ENCODE results near the gene PRR5.
"Not testable (repeated sequence)": the region's sequence is repeated elsewhere in the genome, so short reads cannot be mapped to it uniquely, and the experiment has no call there.

PRR5 gene

DNA sequence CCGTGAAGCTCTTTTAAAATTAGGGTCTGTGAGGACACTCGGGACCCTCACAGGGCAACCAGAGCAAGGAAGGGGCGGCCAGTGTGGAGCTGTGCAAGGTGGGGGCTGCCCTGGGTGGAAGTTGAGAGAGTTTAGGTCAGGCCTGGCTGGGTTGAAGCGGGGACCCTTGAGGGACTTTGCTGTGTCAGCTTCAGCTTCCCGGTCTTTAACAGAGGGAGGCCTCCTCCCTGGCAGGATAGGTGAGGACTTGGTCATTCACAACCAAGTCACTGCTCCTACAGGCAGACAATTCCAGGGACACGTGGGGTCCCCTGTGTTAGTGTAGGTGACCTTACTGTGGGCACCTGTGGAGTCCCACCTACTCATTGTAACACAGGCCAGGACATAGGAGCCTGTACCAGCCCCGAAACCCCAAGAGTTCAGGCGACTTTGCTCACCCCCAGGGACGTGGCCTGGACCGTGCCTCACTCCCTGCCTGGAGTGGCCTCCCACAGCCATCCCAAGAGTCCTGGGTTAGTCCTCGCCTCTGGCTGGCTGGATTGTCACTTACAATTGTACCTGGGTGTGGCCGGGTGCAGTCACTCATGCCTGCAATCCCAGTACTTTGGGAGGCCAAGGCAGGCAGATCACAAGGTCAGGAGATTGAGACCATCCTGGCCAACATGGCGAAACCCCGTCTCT is 31.6 kb downstream of the PRR5 start:
- no peak for DNase-seq (ENCODE audit: low read depth, low spot score)

DNA sequence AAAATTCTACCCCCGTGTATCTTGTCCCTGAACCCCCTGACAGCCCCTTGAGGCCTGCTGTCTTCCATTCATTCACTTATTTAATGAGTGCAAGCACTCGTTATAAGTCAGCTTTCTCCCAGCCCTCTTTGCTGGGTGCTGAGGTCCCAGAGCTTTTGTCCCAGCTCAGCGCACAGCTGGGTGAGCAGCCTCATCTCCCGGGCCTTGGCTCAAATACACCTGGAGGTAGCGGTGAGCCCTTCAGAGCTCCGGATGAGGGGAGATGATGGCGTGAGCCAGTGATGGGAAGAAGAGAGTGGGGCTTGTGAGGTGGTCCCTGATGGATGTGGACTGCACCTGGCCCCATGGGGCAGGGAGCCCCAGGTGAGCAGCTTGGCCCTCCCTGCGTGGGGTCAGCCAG is 32.3 kb downstream of the PRR5 start:
- no peak for DNase-seq (ENCODE audit: low read depth, low spot score)

DNA sequence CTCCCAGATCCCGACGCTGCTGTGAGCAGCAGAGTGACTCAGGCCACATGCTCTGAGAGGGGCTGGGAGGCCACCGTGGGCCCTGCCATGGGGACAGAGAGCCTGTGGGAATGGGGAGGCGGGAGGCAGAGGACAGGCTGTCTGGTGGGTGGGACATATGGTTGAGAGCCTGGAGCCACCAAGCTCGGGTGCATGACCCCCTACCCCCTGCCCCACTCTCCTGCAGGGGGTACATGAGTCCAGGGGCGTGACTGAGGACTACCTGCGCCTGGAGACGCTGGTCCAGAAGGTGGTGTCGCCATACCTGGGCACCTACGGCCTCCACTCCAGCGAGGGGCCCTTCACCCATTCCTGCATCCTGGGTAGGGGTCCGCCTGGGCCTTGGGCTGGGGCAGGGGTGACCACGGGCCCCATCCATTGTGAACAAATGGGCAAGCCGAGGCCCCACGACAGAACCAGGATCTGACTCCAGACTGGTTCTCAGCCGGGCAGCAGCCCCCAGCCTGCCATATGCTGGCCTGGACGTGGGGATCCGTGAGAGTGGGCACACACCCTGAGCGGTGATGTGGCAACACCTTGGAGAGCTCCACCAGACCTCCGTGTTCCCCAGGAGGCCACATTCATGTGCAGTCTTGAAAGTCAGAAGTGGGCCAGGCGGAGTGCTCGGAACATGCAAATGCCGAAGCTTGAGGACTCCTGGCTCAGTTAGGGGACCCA is 33.0 kb downstream of the PRR5 start:
- no peak for DNase-seq (ENCODE audit: low read depth, low spot score)

- no peak for DNase-seq (ENCODE audit: low read depth, low spot score)
These were observed 33.8 kb downstream of the PRR5 start for GRCh38 chr22:44735518-44736428.

- no peak for DNase-seq (ENCODE audit: low read depth, low spot score)
These were observed 34.8 kb downstream of the PRR5 start for GRCh38 chr22:44736581-44737405.

DNA sequence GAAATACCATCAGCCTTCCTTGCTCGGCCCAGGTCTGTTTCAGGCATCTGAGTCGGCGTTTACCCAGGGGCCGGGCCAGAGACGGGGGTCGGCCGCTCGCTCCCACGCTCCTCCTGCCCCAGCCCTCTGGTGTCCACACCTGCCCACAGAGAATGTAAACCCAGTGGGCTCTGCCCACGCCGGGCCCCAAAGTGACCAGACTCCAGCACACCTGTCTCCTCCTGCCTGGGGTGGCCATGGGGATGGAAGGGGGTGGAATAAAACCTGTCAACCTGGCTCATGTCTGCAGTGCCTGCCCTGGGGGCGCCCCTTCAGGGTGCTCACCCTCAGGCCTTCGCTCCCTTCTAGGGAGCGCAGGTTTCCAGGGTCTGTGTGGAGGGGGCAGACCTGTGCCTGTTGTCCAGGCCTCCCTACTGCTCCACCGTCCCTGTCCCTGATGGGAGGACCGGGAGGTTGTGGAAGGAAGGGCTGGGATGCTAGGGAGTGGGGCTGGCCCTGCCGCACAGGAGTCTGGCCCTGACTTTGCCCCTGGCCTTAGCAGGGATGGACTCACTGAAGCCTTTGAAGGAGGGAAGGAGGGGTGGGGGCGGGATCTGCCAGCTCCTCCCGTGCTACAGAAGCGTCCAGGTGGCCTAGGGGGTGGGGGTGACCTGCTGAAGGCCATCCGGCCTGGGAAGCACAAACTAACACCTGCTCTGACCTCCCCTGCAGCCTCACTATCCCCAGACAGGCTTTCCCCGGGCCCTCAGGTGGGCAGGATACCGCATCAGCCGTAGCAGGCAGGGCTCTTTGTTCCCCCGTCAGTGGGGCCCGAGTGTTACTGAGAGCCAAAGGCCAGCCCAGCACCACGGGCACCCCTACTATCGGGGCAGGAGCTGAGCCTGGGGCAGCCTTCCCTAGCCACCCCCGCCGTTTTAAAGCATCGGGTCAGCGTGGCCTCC is 35.7 kb downstream of the PRR5 start:
- no peak for DNase-seq (ENCODE audit: low read depth, low spot score)

DNA sequence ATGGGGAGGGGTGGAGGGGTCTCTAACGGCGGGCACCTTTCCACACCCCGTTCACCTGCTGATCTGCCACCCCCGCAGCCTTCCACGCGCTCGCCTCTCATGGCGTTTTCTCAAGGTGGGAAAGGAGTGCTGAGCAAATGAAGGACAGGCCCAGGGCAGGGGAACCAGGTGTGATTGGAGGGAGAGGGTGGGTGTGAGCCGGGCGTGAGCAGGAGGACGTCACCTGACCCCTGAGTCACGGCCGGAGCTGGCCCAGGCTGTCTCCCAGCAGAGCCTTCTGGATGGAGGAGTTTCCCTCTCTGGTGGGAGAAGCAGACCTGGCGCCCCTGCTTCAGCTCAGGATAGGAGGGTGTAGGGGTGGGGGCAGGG is 36.3 kb downstream of the PRR5 start:
- no peak for DNase-seq (ENCODE audit: low read depth, low spot score)

DNA sequence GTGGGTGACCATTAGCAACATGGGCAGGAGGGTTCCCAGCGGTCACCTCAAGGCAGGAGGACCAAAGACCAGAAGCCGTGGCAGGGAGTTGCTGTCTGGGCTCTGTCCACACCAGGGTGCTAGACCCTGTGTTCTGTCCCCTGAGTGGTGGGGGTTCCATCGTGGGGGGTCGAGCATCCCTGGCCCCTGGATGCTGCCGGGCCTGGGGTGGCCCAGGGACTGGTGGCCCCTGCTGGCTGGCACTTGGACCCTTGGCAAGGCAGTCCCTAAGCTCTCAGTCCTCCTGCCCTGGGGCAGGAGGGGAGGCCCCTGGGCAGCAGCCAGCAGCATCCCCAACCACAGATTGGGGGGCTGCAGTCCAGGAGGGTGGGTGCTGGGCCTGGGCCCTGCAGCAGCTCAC is 37.0 kb downstream of the PRR5 start:
- no peak for DNase-seq (ENCODE audit: low read depth, low spot score)

DNA sequence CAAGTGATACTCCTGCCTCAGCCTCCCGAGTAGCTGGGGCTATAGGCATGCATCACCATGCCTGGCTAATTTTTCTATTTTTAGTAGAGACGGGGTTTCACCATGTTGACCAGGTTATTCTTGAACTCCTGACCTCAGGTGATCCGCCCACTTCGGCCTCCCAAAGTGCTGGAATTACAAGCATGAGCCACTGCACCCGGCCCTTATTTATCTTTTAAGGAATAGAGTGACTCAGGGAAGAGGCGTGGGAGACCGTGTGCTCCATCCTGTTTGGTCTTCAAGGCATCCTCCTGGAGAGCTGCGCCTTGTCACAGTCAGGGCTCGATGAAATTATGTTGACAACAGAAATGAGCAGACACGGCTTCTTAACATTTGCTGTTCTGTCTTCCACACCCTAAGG is 37.7 kb downstream of the PRR5 start:
- not testable (repeated sequence) for DNase-seq (ENCODE audit: low read depth, low spot score)

- DNase-seq (ENCODE audit: low read depth, low spot score), result no peak
These were observed 38.3 kb downstream of the PRR5 start for GRCh38 chr22:44740307-44740706.

DNA sequence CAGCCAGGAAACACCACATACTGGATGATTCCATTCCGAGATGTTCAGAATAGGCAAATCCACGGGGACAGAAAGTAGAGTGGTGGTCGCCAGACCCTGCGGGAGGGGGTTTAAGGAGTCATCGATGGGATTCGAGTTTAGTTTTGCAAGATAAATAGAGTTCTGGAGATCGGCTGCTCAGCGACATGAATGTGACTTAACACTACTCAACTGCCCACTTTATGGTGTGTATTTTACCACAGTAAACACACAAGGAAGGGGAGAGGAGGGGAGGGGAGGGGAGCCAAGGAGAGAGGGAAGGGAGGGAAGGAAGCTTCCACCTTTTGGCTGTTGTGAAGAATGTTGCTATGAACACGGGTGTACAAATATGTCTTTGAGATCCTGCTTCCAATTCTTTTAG is 39.9 kb downstream of the PRR5 start:
- no peak for DNase-seq (ENCODE audit: low read depth, low spot score)

- no peak for DNase-seq (ENCODE audit: low read depth, low spot score)
These were observed 41.2 kb downstream of the PRR5 start for GRCh38 chr22:44743247-44743646.

DNA sequence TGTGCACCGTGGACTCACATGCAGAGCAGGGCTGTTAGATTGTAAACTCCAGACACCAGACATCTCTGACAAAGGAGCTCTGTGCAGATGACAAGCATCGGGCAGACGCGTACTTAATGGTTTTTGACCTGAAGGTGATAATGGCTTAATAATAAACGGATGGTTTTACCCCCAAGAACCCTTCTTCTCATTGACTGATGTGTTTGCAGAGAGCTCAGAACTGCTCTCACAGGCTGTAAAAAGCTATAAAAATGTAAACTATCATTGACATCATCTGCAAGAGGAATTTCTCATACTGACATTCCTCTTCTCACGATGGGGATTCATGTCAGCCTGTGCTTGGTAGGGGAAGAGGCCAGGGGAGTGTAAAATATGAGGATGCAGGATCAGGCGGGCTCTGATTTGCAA is 41.8 kb downstream of the PRR5 start:
- DNase-seq (ENCODE audit: low read depth, low spot score), result no peak

DNA sequence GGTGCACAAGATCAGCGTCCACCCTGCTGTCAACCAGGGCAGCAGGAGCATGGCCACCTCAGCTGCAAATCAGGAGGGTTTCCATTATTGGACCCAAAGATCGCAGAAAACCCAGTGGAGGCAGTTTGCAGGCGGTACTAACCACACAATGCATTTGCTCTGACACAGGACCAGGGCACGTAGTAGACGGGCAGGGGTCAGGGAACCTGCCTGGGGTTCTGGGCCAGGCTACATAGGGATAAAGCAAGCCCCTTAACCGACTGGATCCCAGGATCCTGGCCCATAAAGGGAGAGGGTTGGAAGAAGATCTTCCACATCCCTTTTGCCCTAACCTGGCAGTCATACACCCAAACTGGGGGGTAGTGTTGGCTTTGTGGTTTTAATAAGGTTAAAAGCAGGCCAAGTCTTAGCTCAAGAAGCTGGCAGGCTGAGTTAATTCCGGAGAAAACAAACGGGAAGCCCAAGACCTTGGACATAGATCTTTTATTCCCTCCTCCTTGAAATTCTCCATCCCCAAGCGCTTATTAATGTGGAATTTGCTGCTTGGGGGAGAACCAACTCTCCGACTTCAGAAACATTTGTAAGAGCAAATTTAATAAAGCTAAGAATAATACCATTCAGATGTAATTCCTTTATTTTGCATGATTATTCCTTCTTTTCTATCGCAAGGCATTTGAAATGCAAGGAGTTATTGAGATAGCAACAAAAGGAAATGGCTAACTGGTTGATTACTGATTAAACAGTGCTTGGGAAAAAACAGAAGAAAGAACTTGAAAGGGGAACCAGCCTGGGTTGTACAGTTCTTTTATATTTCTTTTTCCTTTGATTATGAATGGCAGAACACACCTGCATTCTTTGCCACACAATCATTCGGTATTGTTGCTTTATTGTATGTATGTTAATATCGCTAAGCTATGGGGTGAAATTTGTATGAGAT is 44.1 kb downstream of the PRR5 start:
- DNase-seq (ENCODE audit: low read depth, low spot score), result no peak

GRCh38 chr22:44747784-44748127 is 45.8 kb downstream of the PRR5 start:
- DNase-seq (ENCODE audit: low read depth, low spot score), result not testable (repeated sequence)

- no peak for DNase-seq (ENCODE audit: low read depth, low spot score)
These were observed 46.5 kb downstream of the PRR5 start for GRCh38 chr22:44748524-44748923.

DNA sequence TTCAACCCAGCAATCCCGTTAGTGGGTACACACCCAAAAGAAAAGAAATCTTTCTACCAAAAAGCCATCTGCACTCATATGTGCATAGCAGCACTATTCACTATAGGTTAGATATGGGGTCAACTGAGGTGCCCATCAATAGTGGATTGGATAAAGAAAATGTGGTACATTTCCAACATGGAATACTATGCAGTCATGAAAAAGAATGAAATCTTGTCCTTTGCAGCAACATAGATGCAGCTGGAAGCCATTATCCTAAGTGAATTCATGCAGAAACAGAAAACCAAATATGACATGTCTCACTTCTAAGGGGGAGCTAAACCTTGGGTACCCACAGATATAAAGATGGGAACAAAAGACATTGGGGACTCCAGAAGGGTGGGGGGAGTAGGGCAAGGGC is 48.5 kb downstream of the PRR5 start:
- no peak for DNase-seq (ENCODE audit: low read depth, low spot score)

- DNase-seq (ENCODE audit: low read depth, low spot score), result no peak
These were observed 50.5 kb downstream of the PRR5 start, which contains the start of gene ARHGAP8 for GRCh38 chr22:44752285-44753188. Gene ARHGAP8, plus strand, starts transcription at chr22:44752575. Its CDS starts 33,953 bp downstream, at chr22:44786528.

Data from iPS DF 19.7 (cell line).